PC-9 (cell line): ENCODE measurements around the gene EIF3I.

Source experiments
- CTCF ChIP-seq: fragments of 200-600 bp; sonication (generic); conservative IDR thresholded peaks from 2 replicates; pipeline ENCODE4 v1.6.1; 2017; ENCODE audit warnings: mixed run types, antibody characterized with exemption, mild to moderate bottlenecking, moderate library complexity
- EZH2 ChIP-seq: fragments of 200-600 bp; sonication (generic); IDR thresholded peaks from 2 replicates; pipeline ENCODE4 v1.8.0; 2017; ENCODE audit warnings: antibody characterized with exemption, low read depth

DNA sequence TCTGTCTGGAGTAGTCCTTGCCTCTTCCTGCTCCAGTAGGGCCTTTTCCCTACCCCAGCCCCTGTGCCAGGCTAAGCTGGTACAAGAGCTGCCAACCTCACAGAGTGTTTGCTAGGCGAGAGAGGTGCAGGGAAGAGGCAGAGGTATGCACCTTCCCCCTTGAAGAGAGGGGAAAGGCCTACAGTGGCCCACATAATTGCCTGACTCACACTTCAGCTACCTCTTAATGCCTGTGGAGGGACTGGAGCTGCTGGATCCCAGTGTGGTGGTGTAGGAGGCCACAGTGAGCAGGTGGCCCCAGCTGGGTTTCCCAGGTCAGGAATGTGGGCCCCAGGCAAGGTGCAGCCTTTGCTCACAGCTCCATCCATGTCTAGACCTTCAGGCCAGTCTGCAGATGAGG, 25.1 kb upstream of the EIF3I start:
- TF ChIP-seq CTCF (no peak), EZH2 (no peak)
